ENCODE results near the gene PYGB.

DNA sequence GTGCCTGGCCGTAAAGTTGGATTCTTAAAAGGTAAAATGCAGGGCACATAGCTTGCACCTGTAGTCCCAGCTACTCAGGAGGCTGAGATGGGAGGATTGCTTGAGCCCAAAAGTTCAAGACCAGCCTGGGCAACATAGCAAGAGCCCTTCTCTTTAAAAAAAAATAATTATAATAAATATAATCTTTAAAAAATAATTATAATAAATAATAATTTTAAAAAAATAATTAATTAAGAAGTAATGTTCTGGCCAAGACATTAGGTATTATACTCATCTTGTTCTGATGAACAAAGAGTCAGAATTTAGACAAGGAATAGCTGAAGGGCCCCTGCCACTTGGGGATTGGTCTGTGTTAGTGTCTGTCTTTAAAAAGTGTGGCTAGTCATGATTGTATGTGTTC, 38.5 kb upstream of the PYGB start:
- no peak for TF ChIP-seq TAF1 (IDR thresholded peaks at IDR 0.05; ENCODE audit: borderline replicate concordance, insufficient read depth, low read length)
- no peak for TF ChIP-seq POLR2AphosphoS5 (IDR thresholded peaks at IDR 0.05; ENCODE audit: low read depth, low read length)
- TF ChIP-seq, protein P1, sequence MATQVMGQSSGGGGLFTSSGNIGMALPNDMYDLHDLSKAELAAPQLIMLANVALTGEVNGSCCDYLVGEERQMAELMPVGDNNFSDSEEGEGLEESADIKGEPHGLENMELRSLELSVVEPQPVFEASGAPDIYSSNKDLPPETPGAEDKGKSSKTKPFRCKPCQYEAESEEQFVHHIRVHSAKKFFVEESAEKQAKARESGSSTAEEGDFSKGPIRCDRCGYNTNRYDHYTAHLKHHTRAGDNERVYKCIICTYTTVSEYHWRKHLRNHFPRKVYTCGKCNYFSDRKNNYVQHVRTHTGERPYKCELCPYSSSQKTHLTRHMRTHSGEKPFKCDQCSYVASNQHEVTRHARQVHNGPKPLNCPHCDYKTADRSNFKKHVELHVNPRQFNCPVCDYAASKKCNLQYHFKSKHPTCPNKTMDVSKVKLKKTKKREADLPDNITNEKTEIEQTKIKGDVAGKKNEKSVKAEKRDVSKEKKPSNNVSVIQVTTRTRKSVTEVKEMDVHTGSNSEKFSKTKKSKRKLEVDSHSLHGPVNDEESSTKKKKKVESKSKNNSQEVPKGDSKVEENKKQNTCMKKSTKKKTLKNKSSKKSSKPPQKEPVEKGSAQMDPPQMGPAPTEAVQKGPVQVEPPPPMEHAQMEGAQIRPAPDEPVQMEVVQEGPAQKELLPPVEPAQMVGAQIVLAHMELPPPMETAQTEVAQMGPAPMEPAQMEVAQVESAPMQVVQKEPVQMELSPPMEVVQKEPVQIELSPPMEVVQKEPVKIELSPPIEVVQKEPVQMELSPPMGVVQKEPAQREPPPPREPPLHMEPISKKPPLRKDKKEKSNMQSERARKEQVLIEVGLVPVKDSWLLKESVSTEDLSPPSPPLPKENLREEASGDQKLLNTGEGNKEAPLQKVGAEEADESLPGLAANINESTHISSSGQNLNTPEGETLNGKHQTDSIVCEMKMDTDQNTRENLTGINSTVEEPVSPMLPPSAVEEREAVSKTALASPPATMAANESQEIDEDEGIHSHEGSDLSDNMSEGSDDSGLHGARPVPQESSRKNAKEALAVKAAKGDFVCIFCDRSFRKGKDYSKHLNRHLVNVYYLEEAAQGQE (IDR thresholded peaks at IDR 0.05; ENCODE audit: insufficient read depth in 1 of 2, low read depth in 2 of 2, low read length in 2 of 2): no peak

All from PFSK-1 (cell line).